A673 (cell line): Measurements from ENCODE around the gene NPFF.

Source experiments
- EZH2 ChIP-seq: fragments of 200-600 bp; sonication (generic); IDR thresholded peaks from 2 replicates; pipeline ENCODE4 v1.6.1; 2017; ENCODE audit warnings: borderline replicate concordance, low read depth, mild to moderate bottlenecking, mixed read lengths, antibody characterized with exemption, low read length; ENCODE audit not compliant: poor library complexity, severe bottlenecking
- TF ChIP-seq, protein P1 (sequence below): fragments of 300-800, 200-600 bp; sonication (generic); conservative IDR thresholded peaks from 2 replicates; pipeline ENCODE4 v1.5.1; 2017; ENCODE audit warnings: low read depth, mild to moderate bottlenecking, antibody characterized with exemption, low read length, moderate library complexity, mixed read lengths

DNA sequence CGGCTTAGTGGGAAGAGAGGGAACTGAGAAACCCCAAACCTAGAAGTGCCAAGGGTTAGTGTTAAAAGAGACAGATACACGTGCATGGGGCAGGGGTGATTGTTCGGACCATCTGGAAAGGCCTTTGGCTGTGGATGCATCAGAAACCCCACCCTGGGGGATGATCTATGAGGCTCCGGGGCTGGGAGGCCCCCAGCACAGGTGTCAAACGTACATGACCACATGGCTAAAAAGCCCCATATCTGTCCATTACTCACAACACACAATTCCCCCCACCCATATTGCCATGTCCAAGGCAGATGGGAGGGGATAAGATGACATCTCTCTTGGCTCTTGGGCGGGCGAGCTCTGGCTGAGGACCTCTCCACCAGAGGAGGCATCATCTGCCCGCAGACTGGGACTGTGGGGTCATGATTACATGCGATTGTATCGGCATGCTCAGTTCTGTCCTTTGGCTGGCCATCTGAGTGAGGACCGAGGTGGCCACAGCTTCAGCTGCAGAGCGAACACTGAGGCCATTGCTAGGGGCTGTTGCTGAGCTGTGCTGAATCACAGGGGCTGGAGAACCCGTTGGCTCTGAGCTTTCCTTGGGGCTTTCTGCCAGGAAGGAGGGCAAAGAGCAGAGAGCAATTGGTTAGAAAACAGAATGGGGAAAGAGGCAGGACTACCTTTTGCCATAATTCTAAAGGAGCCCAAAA lies 9.6 kb upstream of the NPFF start:
- TF ChIP-seq, protein P1, sequence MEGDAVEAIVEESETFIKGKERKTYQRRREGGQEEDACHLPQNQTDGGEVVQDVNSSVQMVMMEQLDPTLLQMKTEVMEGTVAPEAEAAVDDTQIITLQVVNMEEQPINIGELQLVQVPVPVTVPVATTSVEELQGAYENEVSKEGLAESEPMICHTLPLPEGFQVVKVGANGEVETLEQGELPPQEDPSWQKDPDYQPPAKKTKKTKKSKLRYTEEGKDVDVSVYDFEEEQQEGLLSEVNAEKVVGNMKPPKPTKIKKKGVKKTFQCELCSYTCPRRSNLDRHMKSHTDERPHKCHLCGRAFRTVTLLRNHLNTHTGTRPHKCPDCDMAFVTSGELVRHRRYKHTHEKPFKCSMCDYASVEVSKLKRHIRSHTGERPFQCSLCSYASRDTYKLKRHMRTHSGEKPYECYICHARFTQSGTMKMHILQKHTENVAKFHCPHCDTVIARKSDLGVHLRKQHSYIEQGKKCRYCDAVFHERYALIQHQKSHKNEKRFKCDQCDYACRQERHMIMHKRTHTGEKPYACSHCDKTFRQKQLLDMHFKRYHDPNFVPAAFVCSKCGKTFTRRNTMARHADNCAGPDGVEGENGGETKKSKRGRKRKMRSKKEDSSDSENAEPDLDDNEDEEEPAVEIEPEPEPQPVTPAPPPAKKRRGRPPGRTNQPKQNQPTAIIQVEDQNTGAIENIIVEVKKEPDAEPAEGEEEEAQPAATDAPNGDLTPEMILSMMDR: no peak
- no peak for TF ChIP-seq EZH2
